WI38 (cell line): ENCODE data around the gene LMBRD1.

Source experiments
- H3K4me3 ChIP-seq: 2 replicates; pipeline ENCODE4 v1.5.1; 2011; ENCODE audit warnings: low read depth, mild to moderate bottlenecking, control low read depth, low read length
- CTCF ChIP-seq: IDR thresholded peaks from 2 replicates; pipeline ENCODE4 v1.5.1; 2012; ENCODE audit warnings: low read depth, mild to moderate bottlenecking, control low read depth, low read length

LMBRD1 gene

GRCh38 chr6:69796642-69797390 is at the start of gene LMBRD1:
LMBRD1 (minus strand) TSS chr6:69797010; CDS start chr6:69796881, 129 bp downstream.
- TF ChIP-seq CTCF = peak; percentile 85
- peak within 1 kb of the TSS; percentile 84 for H3K4me3 ChIP-seq

GRCh38 chr6:69846312-69846711 is 49.5 kb upstream of the LMBRD1 start:
- H3K4me3 ChIP-seq = no peak overlapping the region
- TF ChIP-seq CTCF = no peak

GRCh38 chr6:69843189-69843588 is 46.4 kb upstream of the LMBRD1 start:
- no peak overlapping the region for H3K4me3 ChIP-seq
- no peak for TF ChIP-seq CTCF

DNA sequence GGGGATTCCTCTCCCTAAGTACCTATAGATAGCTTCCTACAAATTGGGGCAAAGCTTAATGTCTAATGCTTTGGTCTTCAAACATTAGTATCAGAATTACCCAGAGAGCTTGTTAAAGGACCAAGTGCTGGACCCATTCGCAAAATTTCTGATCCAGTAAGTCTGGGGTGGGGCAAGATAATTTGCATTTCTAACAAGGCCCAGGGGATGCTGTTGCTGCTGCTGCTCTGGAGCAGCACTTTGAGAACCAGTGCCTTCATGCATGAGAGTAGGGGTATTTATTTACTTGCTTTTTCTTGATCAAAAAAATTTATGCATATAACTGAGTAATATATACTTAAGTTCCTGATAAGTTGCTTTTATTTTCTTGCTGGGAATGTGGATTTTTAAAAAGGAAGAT is 45.1 kb upstream of the LMBRD1 start:
- no peak overlapping the region for H3K4me3 ChIP-seq
- no peak for TF ChIP-seq CTCF

GRCh38 chr6:69835414-69836179 is 38.8 kb upstream of the LMBRD1 start:
- no peak overlapping the region for H3K4me3 ChIP-seq
- peak; percentile 21; the same call in 1 of the 2 replicates for TF ChIP-seq CTCF

DNA sequence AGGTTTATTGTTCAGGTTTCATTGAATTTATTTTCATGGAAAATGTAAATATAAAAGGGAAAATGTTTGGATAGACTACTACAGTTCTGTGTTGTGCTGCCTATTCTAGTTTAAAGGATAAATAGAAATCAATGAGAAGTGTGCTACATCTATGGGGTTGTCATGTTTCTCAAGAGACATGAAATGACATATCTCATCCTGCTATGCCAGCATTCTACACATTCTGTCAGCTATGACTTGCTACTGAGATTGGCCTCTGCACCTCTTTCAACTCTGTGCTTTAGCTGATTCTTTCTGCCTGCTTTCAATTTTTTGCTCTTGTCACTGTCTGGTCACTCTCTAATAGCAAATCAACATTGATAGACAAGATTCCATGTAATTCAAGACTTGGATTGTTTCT is 35.7 kb upstream of the LMBRD1 start:
- no peak overlapping the region for H3K4me3 ChIP-seq
- no peak for TF ChIP-seq CTCF
